ENCODE measurements around the gene DCN.

Gene DCN

DNA sequence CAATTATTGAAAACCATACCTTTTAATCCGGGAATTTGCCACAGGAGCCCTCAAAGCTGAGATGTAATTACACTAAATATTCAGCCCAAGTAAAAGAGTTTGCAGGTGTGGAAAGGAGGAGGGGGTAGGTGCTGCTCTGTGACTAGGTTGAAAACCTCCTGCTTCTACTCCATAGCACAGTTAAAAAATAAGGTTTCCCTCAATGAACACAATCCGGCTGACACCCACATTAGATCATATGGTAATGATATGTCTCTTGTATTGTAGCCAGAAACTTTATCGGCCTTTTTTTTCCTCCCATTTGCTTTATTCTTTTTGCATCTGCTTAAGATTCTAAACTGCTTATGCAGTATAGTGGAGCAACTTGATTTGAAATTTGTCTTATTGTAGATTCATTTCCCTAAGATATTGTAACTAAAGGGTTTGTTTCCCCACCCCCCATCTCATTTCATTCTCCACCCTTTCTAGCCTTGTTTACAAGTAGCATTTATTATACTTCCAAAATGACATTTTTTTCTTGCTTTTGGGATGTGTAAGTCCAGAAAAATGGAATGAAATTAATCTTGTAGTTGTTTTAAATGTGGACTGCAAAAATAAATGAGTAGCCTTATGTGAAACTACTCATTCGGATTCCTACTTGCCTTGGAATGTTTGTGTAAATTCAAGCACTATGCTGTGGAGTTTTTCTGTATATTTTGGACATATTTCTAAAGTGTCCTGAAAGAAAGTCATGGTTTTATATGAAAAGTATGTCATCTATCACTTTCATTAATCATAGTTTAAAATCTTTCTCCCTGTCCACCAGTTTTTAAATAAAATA is at the start of gene DCN:
Gene DCN, minus strand, starts transcription at position 182 of the 820 bp plus-strand sequence. CDS start 4,265 bp downstream, outside the sequence.
- peak; percentile 66 for DNase-seq (ENCODE audit: low read depth)
- TF ChIP-seq, protein P1, sequence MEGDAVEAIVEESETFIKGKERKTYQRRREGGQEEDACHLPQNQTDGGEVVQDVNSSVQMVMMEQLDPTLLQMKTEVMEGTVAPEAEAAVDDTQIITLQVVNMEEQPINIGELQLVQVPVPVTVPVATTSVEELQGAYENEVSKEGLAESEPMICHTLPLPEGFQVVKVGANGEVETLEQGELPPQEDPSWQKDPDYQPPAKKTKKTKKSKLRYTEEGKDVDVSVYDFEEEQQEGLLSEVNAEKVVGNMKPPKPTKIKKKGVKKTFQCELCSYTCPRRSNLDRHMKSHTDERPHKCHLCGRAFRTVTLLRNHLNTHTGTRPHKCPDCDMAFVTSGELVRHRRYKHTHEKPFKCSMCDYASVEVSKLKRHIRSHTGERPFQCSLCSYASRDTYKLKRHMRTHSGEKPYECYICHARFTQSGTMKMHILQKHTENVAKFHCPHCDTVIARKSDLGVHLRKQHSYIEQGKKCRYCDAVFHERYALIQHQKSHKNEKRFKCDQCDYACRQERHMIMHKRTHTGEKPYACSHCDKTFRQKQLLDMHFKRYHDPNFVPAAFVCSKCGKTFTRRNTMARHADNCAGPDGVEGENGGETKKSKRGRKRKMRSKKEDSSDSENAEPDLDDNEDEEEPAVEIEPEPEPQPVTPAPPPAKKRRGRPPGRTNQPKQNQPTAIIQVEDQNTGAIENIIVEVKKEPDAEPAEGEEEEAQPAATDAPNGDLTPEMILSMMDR (IDR thresholded peaks at IDR 0.05; ENCODE audit: low read length, missing control alignments): no peak

DNA sequence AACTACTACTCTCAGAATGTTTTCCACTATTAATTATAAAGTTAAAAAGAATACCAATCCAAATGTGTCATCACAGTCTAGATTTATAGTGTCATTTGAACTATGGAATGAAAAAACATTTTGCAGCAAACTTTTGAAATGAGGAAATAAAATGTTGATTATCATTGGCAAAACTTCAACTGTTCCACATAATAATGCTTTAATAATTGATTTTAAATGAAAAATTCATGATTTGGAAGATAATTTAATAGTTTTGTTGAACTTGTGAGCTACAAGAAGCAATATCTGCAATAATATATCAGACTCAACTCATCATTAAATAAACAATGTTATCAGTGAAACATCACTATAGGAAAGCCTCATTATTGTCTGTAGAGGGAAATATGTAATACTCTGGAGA is 48.2 kb upstream of the DCN start:
- H3K4me3 ChIP-seq (replicated peaks; ENCODE audit: low read depth, low read length): no peak overlapping the region
- TF ChIP-seq, protein P1 (IDR thresholded peaks at IDR 0.05; ENCODE audit: low read length, missing control alignments): no peak
- no peak for DNase-seq (ENCODE audit: low read depth)

More for the DNA sequence above, at the start of gene DCN:
- peak within 1 kb of the TSS; percentile 72 for H3K4me3 ChIP-seq (replicated peaks; ENCODE audit: low read depth, low read length)

GRCh38 chr12:91226951-91227350 is 44.3 kb upstream of the DCN start:
- TF ChIP-seq, protein P1 (IDR thresholded peaks at IDR 0.05; ENCODE audit: low read length, missing control alignments): no peak
- no peak for DNase-seq (ENCODE audit: low read depth)

DNA sequence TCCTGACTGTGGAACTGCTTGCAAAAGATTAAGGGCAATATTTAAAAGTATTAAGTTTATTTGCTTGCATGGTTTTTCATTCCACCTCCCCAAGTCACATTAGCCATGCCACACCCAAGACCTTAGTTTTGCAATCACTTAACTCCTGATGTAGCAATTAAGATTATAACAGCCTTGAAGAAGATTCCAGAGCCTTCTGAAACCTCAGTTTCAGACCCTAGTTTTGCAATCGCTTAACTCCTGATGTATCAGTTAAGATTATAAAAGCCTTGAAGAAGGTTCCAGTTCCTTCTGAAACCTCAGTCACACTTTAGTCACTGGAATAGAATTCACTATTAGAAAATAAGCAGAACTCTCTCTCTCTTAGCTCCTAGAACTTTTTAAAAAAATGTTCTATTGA is 42.7 kb upstream of the DCN start:
- TF ChIP-seq, protein P1 (IDR thresholded peaks at IDR 0.05; ENCODE audit: low read length, missing control alignments): no peak
- no peak for DNase-seq (ENCODE audit: low read depth)

More at GRCh38 chr12:91226951-91227350, 44.3 kb upstream of the DCN start:
- no peak overlapping the region for H3K4me3 ChIP-seq (replicated peaks; ENCODE audit: low read depth, low read length)

GRCh38 chr12:91224401-91224800 is 41.8 kb upstream of the DCN start:
- TF ChIP-seq, protein P1 (IDR thresholded peaks at IDR 0.05; ENCODE audit: low read length, missing control alignments): no peak
- no peak for DNase-seq (ENCODE audit: low read depth)
- no peak overlapping the region for H3K4me3 ChIP-seq (replicated peaks; ENCODE audit: low read depth, low read length)

More for the DNA sequence above, 42.7 kb upstream of the DCN start:
- H3K4me3 ChIP-seq (replicated peaks; ENCODE audit: low read depth, low read length): no peak overlapping the region

DNA sequence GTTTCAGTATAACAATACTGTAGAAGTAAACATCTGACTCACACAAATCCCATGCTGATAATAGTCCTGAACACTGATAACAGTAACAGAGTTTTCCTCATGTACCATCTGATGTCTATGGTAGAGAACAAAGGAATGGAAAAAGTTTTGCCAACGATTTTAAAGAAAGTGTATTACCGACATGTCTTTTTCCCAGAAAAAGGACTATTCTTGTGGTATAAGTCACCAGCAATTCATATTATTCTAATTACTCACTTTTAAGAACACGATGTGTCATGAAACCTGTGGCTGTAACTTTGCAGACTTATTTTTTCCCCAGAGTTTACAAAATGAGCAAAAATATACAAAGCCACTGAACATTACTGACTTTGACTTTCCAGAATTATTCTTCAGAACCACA is 40.1 kb upstream of the DCN start:
- TF ChIP-seq, protein P1 (IDR thresholded peaks at IDR 0.05; ENCODE audit: low read length, missing control alignments): no peak
- DNase-seq (ENCODE audit: low read depth): peak; percentile 85
- no peak overlapping the region for H3K4me3 ChIP-seq (replicated peaks; ENCODE audit: low read depth, low read length)
